ENCODE results near the gene PPIA.
"Not testable (repeated sequence)": the region's sequence is repeated elsewhere in the genome, so short reads cannot be mapped to it uniquely, and the experiment has no call there.

The PPIA gene

GRCh38 chr7:44802418-44803025 is 6.0 kb downstream of the PPIA start:
- Histone ChIP-seq H3K27me3 (ENCODE audit: insufficient read depth, low read length) (no peaks in the 10 kb centered on the region), H3K36me3 (ENCODE audit: insufficient read depth, low read length) (peaks cover 42% of the 10 kb centered on the region), H3K4me3 (ENCODE audit: low read depth, low read length) (no peak overlapping the region), H2AFZ (ENCODE audit: low read length, unreplicated experiment) (no peak overlapping the region), H3K79me2 (ENCODE audit: control insufficient read depth, insufficient read depth, low read length, unreplicated experiment) (peaks cover 30% of the 10 kb centered on the region), H3K4me1 (ENCODE audit: control insufficient read depth, insufficient read depth, low read length, unreplicated experiment) (peaks cover 25% of the 10 kb centered on the region), H3K27ac (ENCODE audit: low read depth, low read length) (peak overlapping the region; percentile 62)

GRCh38 chr7:44803828-44804519 is 7.5 kb downstream of the PPIA start:
- H3K27me3 ChIP-seq (ENCODE audit: insufficient read depth, low read length); H2AFZ ChIP-seq (ENCODE audit: low read length, unreplicated experiment); H3K27ac ChIP-seq (ENCODE audit: low read depth, low read length); H3K4me3 ChIP-seq (ENCODE audit: low read depth, low read length): not testable (repeated sequence)
- peaks cover 20% of the 10 kb centered on the region for H3K4me1 ChIP-seq (ENCODE audit: control insufficient read depth, insufficient read depth, low read length, unreplicated experiment)
- peaks cover 15% of the 10 kb centered on the region for H3K79me2 ChIP-seq (ENCODE audit: control insufficient read depth, insufficient read depth, low read length, unreplicated experiment)
- H3K36me3 ChIP-seq (ENCODE audit: insufficient read depth, low read length), result peaks cover 30% of the 10 kb centered on the region

- H3K79me2 ChIP-seq (ENCODE audit: control insufficient read depth, insufficient read depth, low read length, unreplicated experiment), result no peaks in the 10 kb centered on the region
- H3K27me3 ChIP-seq (ENCODE audit: insufficient read depth, low read length), result no peaks in the 10 kb centered on the region
- no peak overlapping the region for H3K4me3 ChIP-seq (ENCODE audit: low read depth, low read length)
- H2AFZ ChIP-seq (ENCODE audit: low read length, unreplicated experiment), result no peak overlapping the region
- no peak overlapping the region for H3K27ac ChIP-seq (ENCODE audit: low read depth, low read length)
- H3K36me3 ChIP-seq (ENCODE audit: insufficient read depth, low read length), result peaks cover 16% of the 10 kb centered on the region
- peaks cover 8% of the 10 kb centered on the region for H3K4me1 ChIP-seq (ENCODE audit: control insufficient read depth, insufficient read depth, low read length, unreplicated experiment)
Observed at GRCh38 chr7:44805950-44806349, 9.5 kb downstream of the PPIA start.

- no peak overlapping the region for H2AFZ ChIP-seq (ENCODE audit: low read length, unreplicated experiment)
- H3K4me1 ChIP-seq (ENCODE audit: control insufficient read depth, insufficient read depth, low read length, unreplicated experiment), result no peaks in the 10 kb centered on the region
- H3K4me3 ChIP-seq (ENCODE audit: low read depth, low read length), result no peak overlapping the region
- no peaks in the 10 kb centered on the region for H3K27me3 ChIP-seq (ENCODE audit: insufficient read depth, low read length)
- H3K36me3 ChIP-seq (ENCODE audit: insufficient read depth, low read length), result no peaks in the 10 kb centered on the region
- H3K27ac ChIP-seq (ENCODE audit: low read depth, low read length), result no peak overlapping the region
- no peaks in the 10 kb centered on the region for H3K79me2 ChIP-seq (ENCODE audit: control insufficient read depth, insufficient read depth, low read length, unreplicated experiment)
Observed at GRCh38 chr7:44808914-44809393, 12.5 kb downstream of the PPIA start.

- Histone ChIP-seq H2AFZ (ENCODE audit: low read length, unreplicated experiment) (no peak overlapping the region), H3K4me3 (ENCODE audit: low read depth, low read length) (no peak overlapping the region), H3K4me1 (ENCODE audit: control insufficient read depth, insufficient read depth, low read length, unreplicated experiment) (no peaks in the 10 kb centered on the region), H3K79me2 (ENCODE audit: control insufficient read depth, insufficient read depth, low read length, unreplicated experiment) (no peaks in the 10 kb centered on the region), H3K27me3 (ENCODE audit: insufficient read depth, low read length) (no peaks in the 10 kb centered on the region), H3K27ac (ENCODE audit: low read depth, low read length) (no peak overlapping the region), H3K36me3 (ENCODE audit: insufficient read depth, low read length) (no peaks in the 10 kb centered on the region)
Observed at GRCh38 chr7:44811093-44811492, 14.6 kb downstream of the PPIA start.

GRCh38 chr7:44811571-44811970 is 15.1 kb downstream of the PPIA start:
- H3K4me3 ChIP-seq (ENCODE audit: low read depth, low read length), result no peak overlapping the region
- no peaks in the 10 kb centered on the region for H3K4me1 ChIP-seq (ENCODE audit: control insufficient read depth, insufficient read depth, low read length, unreplicated experiment)
- no peak overlapping the region for H2AFZ ChIP-seq (ENCODE audit: low read length, unreplicated experiment)
- H3K36me3 ChIP-seq (ENCODE audit: insufficient read depth, low read length), result no peaks in the 10 kb centered on the region
- H3K27me3 ChIP-seq (ENCODE audit: insufficient read depth, low read length), result no peaks in the 10 kb centered on the region
- no peaks in the 10 kb centered on the region for H3K79me2 ChIP-seq (ENCODE audit: control insufficient read depth, insufficient read depth, low read length, unreplicated experiment)
- no peak overlapping the region for H3K27ac ChIP-seq (ENCODE audit: low read depth, low read length)

GRCh38 chr7:44814919-44815318 is 18.4 kb downstream of the PPIA start:
- Histone ChIP-seq H2AFZ (ENCODE audit: low read length, unreplicated experiment) (no peak overlapping the region), H3K36me3 (ENCODE audit: insufficient read depth, low read length) (no peaks in the 10 kb centered on the region), H3K4me3 (ENCODE audit: low read depth, low read length) (no peak overlapping the region), H3K4me1 (ENCODE audit: control insufficient read depth, insufficient read depth, low read length, unreplicated experiment) (no peaks in the 10 kb centered on the region), H3K79me2 (ENCODE audit: control insufficient read depth, insufficient read depth, low read length, unreplicated experiment) (no peaks in the 10 kb centered on the region), H3K27me3 (ENCODE audit: insufficient read depth, low read length) (no peaks in the 10 kb centered on the region), H3K27ac (ENCODE audit: low read depth, low read length) (no peak overlapping the region)

GRCh38 chr7:44819292-44819691 is 22.8 kb downstream of the PPIA start:
- Histone ChIP-seq H3K4me1 (ENCODE audit: control insufficient read depth, insufficient read depth, low read length, unreplicated experiment) (peaks cover 2% of the 10 kb centered on the region), H3K36me3 (ENCODE audit: insufficient read depth, low read length) (no peaks in the 10 kb centered on the region), H3K27me3 (ENCODE audit: insufficient read depth, low read length) (no peaks in the 10 kb centered on the region), H3K27ac (ENCODE audit: low read depth, low read length) (no peak overlapping the region), H3K4me3 (ENCODE audit: low read depth, low read length) (no peak overlapping the region), H3K79me2 (ENCODE audit: control insufficient read depth, insufficient read depth, low read length, unreplicated experiment) (no peaks in the 10 kb centered on the region), H2AFZ (ENCODE audit: low read length, unreplicated experiment) (no peak overlapping the region)

GRCh38 chr7:44823255-44823781 is 26.8 kb downstream of the PPIA start:
- no peak overlapping the region for H2AFZ ChIP-seq (ENCODE audit: low read length, unreplicated experiment)
- no peaks in the 10 kb centered on the region for H3K27me3 ChIP-seq (ENCODE audit: insufficient read depth, low read length)
- no peak overlapping the region for H3K27ac ChIP-seq (ENCODE audit: low read depth, low read length)
- H3K4me1 ChIP-seq (ENCODE audit: control insufficient read depth, insufficient read depth, low read length, unreplicated experiment), result peaks cover 2% of the 10 kb centered on the region
- H3K36me3 ChIP-seq (ENCODE audit: insufficient read depth, low read length), result no peaks in the 10 kb centered on the region
- no peak overlapping the region for H3K4me3 ChIP-seq (ENCODE audit: low read depth, low read length)
- H3K79me2 ChIP-seq (ENCODE audit: control insufficient read depth, insufficient read depth, low read length, unreplicated experiment), result no peaks in the 10 kb centered on the region

GRCh38 chr7:44824894-44825526 is 28.5 kb downstream of the PPIA start:
- no peaks in the 10 kb centered on the region for H3K27me3 ChIP-seq (ENCODE audit: insufficient read depth, low read length)
- no peak overlapping the region for H2AFZ ChIP-seq (ENCODE audit: low read length, unreplicated experiment)
- no peak overlapping the region for H3K4me3 ChIP-seq (ENCODE audit: low read depth, low read length)
- peaks cover 2% of the 10 kb centered on the region; the same call in 1 of the 2 replicates for H3K36me3 ChIP-seq (ENCODE audit: insufficient read depth, low read length)
- H3K79me2 ChIP-seq (ENCODE audit: control insufficient read depth, insufficient read depth, low read length, unreplicated experiment), result no peaks in the 10 kb centered on the region
- no peak overlapping the region for H3K27ac ChIP-seq (ENCODE audit: low read depth, low read length)
- H3K4me1 ChIP-seq (ENCODE audit: control insufficient read depth, insufficient read depth, low read length, unreplicated experiment), result peaks cover 2% of the 10 kb centered on the region
